Gastrocnemius medialis (tissue), 4 donors: ENCODE measurements around the gene FGG. TPM values are rescaled to one million over a fixed set of nuclear protein-coding genes. Genes with fewer than 3 reads are reported as not detected.

Source experiments
- ATAC-seq, 2 donors: fragments of 150-250 bp; one replicate each; pipeline ENCODE4 v1.9.1; 2016
- DNase-seq, 2 donors: peaks; one replicate each; pipeline ENCODE4 v3.0.0-alpha.2; 2019
- H3K27ac ChIP-seq, 4 donors: fragments of 200-600 bp; sonication (generic); 1 replicate in 1 of 4; 2 replicates in 3 of 4; pipeline ENCODE4 v1.5.1; 2016 to 2018; ENCODE audit warnings: mild to moderate bottlenecking in 2 of 4, moderate library complexity in 1 of 4
- H3K27me3 ChIP-seq, 3 donors: fragments of 200-600 bp; sonication (generic) in 2 of 3; 1 replicate in 1 of 3; 2 replicates in 2 of 3; pipeline versions ENCODE4 v1.5.1 to v1.6.0; 2016 to 2019; ENCODE audit warnings: mild to moderate bottlenecking in 1 of 3, moderate library complexity in 1 of 3
- H3K36me3 ChIP-seq, 2 donors: fragments of 200-600 bp; sonication (generic) in 1 of 2; one replicate each; pipeline ENCODE4 v1.5.1; 2017 to 2018
- H3K4me1 ChIP-seq, 2 donors: fragments of 200-600 bp; sonication (generic) in 1 of 2; one replicate each; pipeline ENCODE4 v1.5.1; 2016 to 2017; ENCODE audit warnings: mild to moderate bottlenecking in 2 of 2
- H3K4me3 ChIP-seq, 4 donors: fragments of 200-600 bp; sonication (generic) in 3 of 4; 1 replicate in 1 of 4; 2 replicates in 3 of 4; pipeline ENCODE4 v1.5.1; 2016 to 2019; ENCODE audit warnings: mild to moderate bottlenecking in 2 of 4
- H3K9me3 ChIP-seq, 3 donors: fragments of 200-600 bp; sonication (generic) in 2 of 3; 1 replicate in 1 of 3; 2 replicates in 2 of 3; pipeline ENCODE4 v1.5.1; 2016 to 2019
- CTCF ChIP-seq, 5 experiments: fragments of 450-650 bp in 3 of 5; fragments of 200-600 bp in 2 of 5; sonication (generic) in 2 of 5; IDR thresholded peaks in 4 of 5; conservative IDR thresholded peaks in 1 of 5; 1 replicate in 4 of 5; 2 replicates in 1 of 5; pipeline ENCODE4 v1.5.1; 2016 to 2019; ENCODE audit warnings: antibody characterized with exemption in 5 of 5, mild to moderate bottlenecking in 3 of 5, moderate library complexity in 3 of 5
- POLR2A ChIP-seq, 2 donors: fragments of 450-650 bp; IDR thresholded peaks; one replicate each; pipeline ENCODE4 v1.6.1; 2017; ENCODE audit warnings: antibody characterized with exemption in 2 of 2, mild to moderate bottlenecking in 2 of 2, moderate library complexity in 2 of 2
- in situ Hi-C, 4 donors: fragments of 200-750 bp; cut with MboI; loops; one replicate each; pipeline versions ENCODE4 v1.15.0 to v1.8.0; 2017; ENCODE audit warnings: low sequenced_read_pairs in 4 of 4
- intact Hi-C: fragments of 100-400 bp; cut with DNase I; formaldehyde crosslinking; loops from one replicate; pipeline ENCODE4 v1.15.1; 2023; ENCODE audit warnings: low total_unique reads
- total RNA-seq, 4 donors: library from RNA; depleted of rRNA; stranded (reverse); fragments of >200 nt; gene quantifications; one replicate each; pipeline versions ENCODE4 v1.1.0 to v1.2.3, GENCODE V29; 2016

The FGG gene
- total RNA-seq, 4 donors from 2014 or later: 21.0 to 44.3 TPM; not detected in 2

GRCh38 chr4:154589296-154590197 lies 22.9 kb downstream of the FGG start:
- H3K9me3 ChIP-seq: no peaks in the 10 kb centered on the region
- ATAC-seq: no peak
- H3K4me1 ChIP-seq: no peaks in the 10 kb centered on the region
- H3K27ac ChIP-seq: no peak overlapping the region
- peaks cover 0 to 3% (median 0%) of the 10 kb centered on the region in 3 donors for H3K27me3 ChIP-seq
- no peak overlapping the region for H3K4me3 ChIP-seq
- in situ Hi-C loops: no loop called here
- intact Hi-C loops: no loop called here
- no peak for DNase-seq
- TF ChIP-seq CTCF (IDR thresholded peaks at IDR 0.05 in 4 of 5, conservative IDR thresholded peaks at IDR 0.05 in 1 of 5) (no peak), POLR2A (IDR thresholded peaks at IDR 0.05) (no peak)
- H3K36me3 ChIP-seq: no peaks in the 10 kb centered on the region

DNA sequence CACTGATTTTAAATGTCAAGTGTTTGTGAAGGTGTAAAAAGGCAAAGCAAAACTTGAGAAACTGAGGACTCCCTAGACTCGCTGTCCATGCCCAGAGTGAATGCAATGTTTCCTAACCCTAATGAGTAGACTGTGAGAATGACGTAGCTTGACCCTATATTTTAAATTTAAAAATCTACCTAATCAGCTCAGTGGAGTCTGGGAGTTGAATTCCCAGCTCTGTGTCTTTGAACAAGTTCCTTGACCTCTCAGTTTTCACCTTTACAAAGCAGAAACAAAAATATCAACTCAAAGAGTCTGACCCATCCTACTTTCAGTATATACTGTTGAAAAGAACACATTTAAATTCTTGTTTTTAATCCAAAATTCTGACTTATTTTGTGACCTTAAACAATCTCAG lies 24.3 kb downstream of the FGG start:
- no peaks in the 10 kb centered on the region for H3K4me1 ChIP-seq
- in situ Hi-C loops (no loop called here), intact Hi-C loops (no loop called here)
- no peak for ATAC-seq
- H3K4me3 ChIP-seq: no peak overlapping the region
- TF ChIP-seq CTCF (IDR thresholded peaks at IDR 0.05 in 4 of 5, conservative IDR thresholded peaks at IDR 0.05 in 1 of 5) (no peak), POLR2A (IDR thresholded peaks at IDR 0.05) (no peak)
- no peaks in the 10 kb centered on the region for H3K9me3 ChIP-seq
- no peak overlapping the region for H3K27ac ChIP-seq
- no peaks in the 10 kb centered on the region for H3K36me3 ChIP-seq
- peaks cover 0 to 3% (median 0%) of the 10 kb centered on the region in 3 donors for H3K27me3 ChIP-seq
- no peak for DNase-seq

GRCh38 chr4:154586296-154587033 lies 26.0 kb downstream of the FGG start:
- intact Hi-C loops: no loop called here
- no peaks in the 10 kb centered on the region for H3K9me3 ChIP-seq
- H3K36me3 ChIP-seq: no peaks in the 10 kb centered on the region
- TF ChIP-seq POLR2A (IDR thresholded peaks at IDR 0.05) (no peak), CTCF (IDR thresholded peaks at IDR 0.05 in 4 of 5, conservative IDR thresholded peaks at IDR 0.05 in 1 of 5) (no peak)
- peaks cover 0 to 3% (median 0%) of the 10 kb centered on the region in 3 donors for H3K27me3 ChIP-seq
- H3K4me1 ChIP-seq: no peaks in the 10 kb centered on the region
- DNase-seq: no peak
- no peak for ATAC-seq
- in situ Hi-C loops: no loop called here
- H3K4me3 ChIP-seq: no peak overlapping the region
- no peak overlapping the region for H3K27ac ChIP-seq

- Histone ChIP-seq H3K4me3 (no peak overlapping the region), H3K36me3 (no peaks in the 10 kb centered on the region), H3K27ac (no peak overlapping the region), H3K4me1 (no peaks in the 10 kb centered on the region), H3K9me3 (no peaks in the 10 kb centered on the region), H3K27me3 (peaks cover 0 to 3% (median 0%) of the 10 kb centered on the region in 3 donors)
- ATAC-seq (no peak), DNase-seq (no peak)
- TF ChIP-seq POLR2A (IDR thresholded peaks at IDR 0.05) (no peak), CTCF (IDR thresholded peaks at IDR 0.05 in 4 of 5, conservative IDR thresholded peaks at IDR 0.05 in 1 of 5) (no peak)
- in situ Hi-C loops: no loop called here
- intact Hi-C loops: no loop called here
Observed at GRCh38 chr4:154585369-154586018, 27.0 kb downstream of the FGG start.
